Stomach (tissue), 4 donors: ENCODE results near the gene PDLIM3.

Source experiments
- CTCF ChIP-seq, 7 experiments: fragments of 450-650 bp in 4 of 7; fragments of 200-600 bp in 3 of 7; sonication (generic) in 3 of 7; IDR thresholded peaks; one replicate each; pipeline ENCODE4 v1.5.1; 2016 to 2019; ENCODE audit warnings: antibody characterized with exemption in 7 of 7, control low read depth in 2 of 7, mild to moderate bottlenecking in 1 of 7
- EP300 ChIP-seq: sonication (generic); formaldehyde crosslinking; IDR thresholded peaks from one replicate; pipeline ENCODE4 v1.6.1; 2017; ENCODE audit warnings: antibody characterized with exemption
- POLR2A ChIP-seq, 4 donors: fragments of 450-650 bp; IDR thresholded peaks; one replicate each; pipeline ENCODE4 v1.6.1; 2016; ENCODE audit warnings: antibody characterized with exemption in 4 of 4, control low read depth in 2 of 4, mild to moderate bottlenecking in 1 of 4, moderate library complexity in 1 of 4
- POLR2AphosphoS5 ChIP-seq, 3 donors: sonication (generic); formaldehyde crosslinking; IDR thresholded peaks; one replicate each; pipeline ENCODE4 v1.6.1; 2016; ENCODE audit warnings: antibody characterized with exemption in 3 of 3

DNA sequence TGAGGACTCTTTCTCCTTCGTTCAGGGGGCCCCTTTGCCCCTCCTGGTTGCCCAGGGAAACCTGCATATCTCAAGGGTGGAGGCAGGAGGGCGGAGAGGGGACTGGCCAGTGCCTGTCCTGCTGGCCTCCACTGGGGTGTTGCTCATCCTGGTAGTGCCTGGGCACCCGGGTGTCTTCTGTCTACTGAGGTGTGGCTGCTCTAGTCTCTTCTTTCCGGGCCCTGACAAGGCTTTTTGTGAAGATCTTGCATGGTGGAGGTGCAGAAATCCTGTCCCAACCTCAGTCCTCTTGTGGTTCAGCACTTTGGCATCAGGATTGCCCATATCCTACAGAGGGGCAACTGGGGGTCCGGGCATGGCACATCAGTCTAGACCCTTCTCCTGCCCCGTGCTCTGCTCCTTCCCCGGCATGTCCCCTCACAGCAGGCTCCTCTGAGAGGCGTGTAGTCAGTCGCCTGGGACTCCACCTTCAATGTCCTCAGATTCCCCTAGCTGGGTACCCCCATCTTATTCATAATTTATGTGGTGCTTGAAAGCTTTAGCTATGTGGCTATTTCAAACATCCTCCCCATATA is 65.6 kb downstream of the PDLIM3 start:
- TF ChIP-seq CTCF (IDR thresholded peaks at IDR 0.05), result no peak
- TF ChIP-seq POLR2A (IDR thresholded peaks at IDR 0.05), result no peak
- no peak for TF ChIP-seq POLR2AphosphoS5 (IDR thresholded peaks at IDR 0.05)
- TF ChIP-seq EP300, result no peak
